Glutamatergic neuron (in vitro differentiated cells): ENCODE data around the gene CXCR6. TPM values are rescaled to one million over a fixed set of nuclear protein-coding genes. Genes with fewer than 3 reads are reported as not detected.
"Not testable (repeated sequence)": the region's sequence is repeated elsewhere in the genome, so short reads cannot be mapped to it uniquely, and the experiment has no call there.

Source experiments
- DNase-seq: peaks from one replicate; pipeline ENCODE4 v3.0.0; 2022
- H3K27ac Mint-ChIP-seq: one replicate; pipeline ENCODE4 v1.8.0; 2020; ENCODE audit warnings: mild to moderate bottlenecking, mixed read lengths, inconsistent platforms; ENCODE audit not compliant: unreplicated experiment
- H3K27me3 Mint-ChIP-seq: one replicate; pipeline ENCODE4 v1.8.0; 2020; ENCODE audit warnings: mild to moderate bottlenecking, moderate library complexity, mixed read lengths, inconsistent platforms; ENCODE audit not compliant: unreplicated experiment
- H3K36me3 Mint-ChIP-seq: one replicate; pipeline ENCODE4 v1.8.0; 2020; ENCODE audit warnings: mild to moderate bottlenecking, mixed read lengths, inconsistent platforms; ENCODE audit not compliant: unreplicated experiment
- H3K4me1 Mint-ChIP-seq: one replicate; pipeline ENCODE4 v1.8.0; 2020; ENCODE audit warnings: mild to moderate bottlenecking, low read depth, mixed read lengths, inconsistent platforms; ENCODE audit not compliant: unreplicated experiment
- H3K4me3 Mint-ChIP-seq: one replicate; pipeline ENCODE4 v1.8.0; 2020; ENCODE audit warnings: mild to moderate bottlenecking, mixed read lengths, inconsistent platforms; ENCODE audit not compliant: unreplicated experiment
- H3K9me3 Mint-ChIP-seq: one replicate; pipeline ENCODE4 v1.8.0; 2020; ENCODE audit warnings: mild to moderate bottlenecking, moderate library complexity, mixed read lengths, inconsistent platforms; ENCODE audit not compliant: unreplicated experiment
- total RNA-seq: library from RNA; stranded (reverse); fragmentation: NEBNext Ultra II Directional; extraction: Animal tissue kit (Norgen Biotek cat#: 25700); gene quantifications from one replicate; pipeline ENCODE4 v1.2.1, GENCODE V29; 2021; ENCODE audit not compliant: unreplicated experiment
- TF ChIP-seq, protein P1 (sequence below): fragments of 200-600 bp; sonication (generic); IDR thresholded peaks from one replicate; pipeline ENCODE4 v1.5.0; 2021; ENCODE audit not compliant: partially characterized antibody, unreplicated experiment

CXCR6 gene
- total RNA-seq, 1 donor from 2014 or later: not detected

GRCh38 chr3:45993421-45994027 is 50.3 kb downstream of the CXCR6 start:
- Mint-ChIP-seq H3K4me1 (peaks cover 11% of the 10 kb centered on the region), H3K27ac (peak overlapping the region; percentile 28), H3K27me3 (peaks cover 1% of the 10 kb centered on the region), H3K9me3 (peaks cover 2% of the 10 kb centered on the region), H3K36me3 (no peaks in the 10 kb centered on the region), H3K4me3 (no peak overlapping the region)
- TF ChIP-seq, protein P1, sequence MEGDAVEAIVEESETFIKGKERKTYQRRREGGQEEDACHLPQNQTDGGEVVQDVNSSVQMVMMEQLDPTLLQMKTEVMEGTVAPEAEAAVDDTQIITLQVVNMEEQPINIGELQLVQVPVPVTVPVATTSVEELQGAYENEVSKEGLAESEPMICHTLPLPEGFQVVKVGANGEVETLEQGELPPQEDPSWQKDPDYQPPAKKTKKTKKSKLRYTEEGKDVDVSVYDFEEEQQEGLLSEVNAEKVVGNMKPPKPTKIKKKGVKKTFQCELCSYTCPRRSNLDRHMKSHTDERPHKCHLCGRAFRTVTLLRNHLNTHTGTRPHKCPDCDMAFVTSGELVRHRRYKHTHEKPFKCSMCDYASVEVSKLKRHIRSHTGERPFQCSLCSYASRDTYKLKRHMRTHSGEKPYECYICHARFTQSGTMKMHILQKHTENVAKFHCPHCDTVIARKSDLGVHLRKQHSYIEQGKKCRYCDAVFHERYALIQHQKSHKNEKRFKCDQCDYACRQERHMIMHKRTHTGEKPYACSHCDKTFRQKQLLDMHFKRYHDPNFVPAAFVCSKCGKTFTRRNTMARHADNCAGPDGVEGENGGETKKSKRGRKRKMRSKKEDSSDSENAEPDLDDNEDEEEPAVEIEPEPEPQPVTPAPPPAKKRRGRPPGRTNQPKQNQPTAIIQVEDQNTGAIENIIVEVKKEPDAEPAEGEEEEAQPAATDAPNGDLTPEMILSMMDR: no peak
- DNase-seq: no peak

DNA sequence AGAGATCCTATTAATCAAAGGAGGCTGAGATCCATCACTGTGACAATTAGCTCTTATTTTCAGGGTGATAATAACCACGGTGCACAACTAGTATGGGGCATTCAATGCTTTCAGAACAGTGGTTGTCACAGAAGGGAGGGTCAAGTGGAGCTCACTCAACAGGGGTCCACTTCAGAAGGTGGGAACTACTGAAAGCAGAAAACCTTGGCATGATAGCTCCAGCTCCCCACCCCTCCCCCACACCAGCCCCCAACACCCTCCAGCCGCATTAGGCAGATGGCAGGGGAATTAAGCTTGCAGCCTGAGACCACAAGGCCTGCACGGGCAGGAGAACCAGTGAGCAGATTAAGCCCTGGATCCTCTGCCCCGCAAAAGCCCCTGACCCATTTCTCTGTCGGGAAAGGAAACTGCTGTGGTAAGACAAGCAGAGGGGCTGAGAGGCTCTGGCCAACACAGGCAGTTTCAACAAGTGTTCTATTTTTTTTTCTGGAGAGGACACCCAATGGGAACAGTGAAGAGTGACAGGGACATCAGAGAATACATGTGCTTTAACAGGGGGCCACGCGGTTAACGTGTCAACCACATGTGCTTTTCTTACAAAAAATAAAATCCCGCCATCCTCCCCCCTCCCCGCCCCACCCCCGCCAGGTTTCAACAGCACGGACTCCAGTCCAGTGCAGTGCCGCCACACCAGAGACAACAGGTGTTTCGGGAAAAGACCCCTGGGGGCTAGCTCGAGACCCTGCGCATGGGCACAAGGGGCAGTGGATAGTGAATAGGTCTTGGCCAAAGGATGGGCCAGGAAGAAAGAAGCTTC is 51.4 kb downstream of the CXCR6 start:
- peaks cover 1% of the 10 kb centered on the region for H3K27me3 Mint-ChIP-seq
- H3K4me1 Mint-ChIP-seq: peaks cover 11% of the 10 kb centered on the region
- H3K36me3 Mint-ChIP-seq: no peaks in the 10 kb centered on the region
- peak overlapping the region; percentile 90 for H3K27ac Mint-ChIP-seq
- peak overlapping the region; percentile 91 for H3K4me3 Mint-ChIP-seq
- H3K9me3 Mint-ChIP-seq: peaks cover 2% of the 10 kb centered on the region
- peak; percentile 50 for DNase-seq
- TF ChIP-seq, protein P1: no peak

DNA sequence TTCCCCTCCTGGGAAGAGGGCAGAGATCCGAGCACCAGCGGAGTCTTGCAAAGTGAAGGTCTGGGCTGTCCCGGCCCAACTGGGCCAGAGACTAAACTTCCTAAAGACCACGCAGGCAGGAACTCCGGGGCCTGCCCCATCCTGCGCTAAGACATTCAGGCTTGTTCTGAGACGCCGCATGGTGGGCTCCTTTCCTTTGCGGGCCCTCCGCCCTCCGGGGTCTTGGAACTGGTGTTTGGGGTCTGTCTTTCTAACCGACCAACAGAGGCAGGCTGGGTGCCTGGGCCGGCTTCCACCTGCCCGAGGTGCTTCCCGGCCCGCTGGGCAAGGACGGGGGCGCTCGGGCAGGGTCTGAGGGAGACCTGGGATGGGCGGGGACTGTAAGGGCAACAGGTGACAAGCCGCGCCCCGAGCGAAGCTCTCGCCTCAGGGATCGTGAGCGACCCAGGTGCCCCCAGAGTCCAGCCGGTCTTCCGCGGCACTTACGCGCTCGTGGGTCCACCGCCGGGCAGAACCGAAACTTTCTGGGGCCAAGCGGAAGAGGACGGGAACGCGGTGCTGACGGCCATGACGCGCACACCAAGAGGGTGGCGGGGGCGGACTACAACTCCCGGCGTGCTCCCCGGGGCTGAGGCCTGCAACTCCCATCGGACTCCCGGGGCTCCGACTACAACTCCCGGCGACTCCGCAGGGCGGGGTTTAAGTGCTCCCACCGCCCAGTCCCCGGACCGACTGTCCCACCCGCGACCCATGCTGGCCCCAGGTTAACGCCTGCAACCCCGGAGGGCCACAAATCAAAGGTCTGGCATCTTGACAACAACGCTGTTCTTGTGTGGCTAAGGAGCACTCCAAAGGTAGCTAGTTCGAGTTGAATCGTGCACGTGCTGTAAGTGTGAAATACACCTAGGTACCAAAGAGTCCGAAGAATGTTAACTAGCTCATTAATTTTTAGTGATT is 52.2 kb downstream of the CXCR6 start, which contains the start of gene FYCO1:
Gene FYCO1, minus strand, starts transcription at position 589 of the 957 bp plus-strand sequence. CDS start 10,914 bp downstream, outside the sequence.
- Mint-ChIP-seq H3K9me3 (peaks cover 2% of the 10 kb centered on the region), H3K4me3 (peak within 1 kb of the TSS; percentile 91), H3K27ac (peak within 1 kb of the TSS; percentile 90), H3K4me1 (peaks cover 11% of the 10 kb centered on the region), H3K27me3 (peaks cover 1% of the 10 kb centered on the region), H3K36me3 (no peaks in the 10 kb centered on the region)
- TF ChIP-seq, protein P1: no peak
- peak; percentile 93 for DNase-seq

DNA sequence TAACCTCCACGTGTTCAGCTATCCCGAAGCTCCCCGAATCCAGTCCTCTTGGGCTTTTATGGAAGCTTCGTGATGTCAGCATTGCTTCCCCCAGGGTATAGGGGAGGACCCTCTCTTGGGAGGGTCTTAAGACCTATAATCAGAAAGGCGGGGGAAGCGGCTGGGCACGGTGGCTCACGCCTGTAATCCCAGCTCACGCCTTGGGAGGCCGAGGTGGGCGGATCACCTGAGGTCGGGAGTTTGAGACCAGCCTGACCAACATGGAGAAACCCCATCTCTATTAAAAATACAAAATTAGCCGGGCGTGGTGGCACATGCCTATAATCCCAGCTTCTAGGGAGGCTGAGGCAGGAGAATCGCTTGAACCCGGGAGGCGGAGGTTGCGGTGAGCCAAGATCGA is 54.2 kb downstream of the CXCR6 start:
- H3K4me1 Mint-ChIP-seq, H3K27ac Mint-ChIP-seq, H3K36me3 Mint-ChIP-seq, H3K9me3 Mint-ChIP-seq, DNase-seq, H3K4me3 Mint-ChIP-seq, H3K27me3 Mint-ChIP-seq: not testable (repeated sequence)

GRCh38 chr3:45997942-45998341 is 54.7 kb downstream of the CXCR6 start:
- H3K4me1 Mint-ChIP-seq: peaks cover 7% of the 10 kb centered on the region
- H3K36me3 Mint-ChIP-seq: no peaks in the 10 kb centered on the region
- no peaks in the 10 kb centered on the region for H3K9me3 Mint-ChIP-seq
- H3K27ac Mint-ChIP-seq: no peak overlapping the region
- DNase-seq: no peak
- TF ChIP-seq, protein P1: no peak
- peaks cover 1% of the 10 kb centered on the region for H3K27me3 Mint-ChIP-seq
- H3K4me3 Mint-ChIP-seq: no peak overlapping the region
